CD4-positive, alpha-beta T cell treated with Interleukin-12 subunit alpha and Interleukin-12 subunit beta, for 1 hour (primary cell): Measurements from ENCODE around the gene MFRP.

Source experiments
- DNase-seq: peaks from one replicate; pipeline ENCODE4 v3.0.0-alpha.2; 2020

Gene MFRP

GRCh38 chr11:119316729-119317591 is 29.5 kb downstream of the MFRP start, which contains the start of gene MCAM:
Gene MCAM (minus strand): TSS chr11:119317130. CDS start chr11:119317101, 29 bp downstream.
- no peak for DNase-seq

GRCh38 chr11:119316016-119316728 is 30.3 kb downstream of the MFRP start:
- DNase-seq, result no peak

- peak; percentile 50 for DNase-seq
Measured at GRCh38 chr11:119315131-119316015, 31.1 kb downstream of the MFRP start.

GRCh38 chr11:119314726-119315125 is 31.8 kb downstream of the MFRP start:
- no peak for DNase-seq

- DNase-seq, result no peak
Measured at GRCh38 chr11:119310682-119311052, 35.8 kb downstream of the MFRP start.

- no peak for DNase-seq
Measured at GRCh38 chr11:119309953-119310681, 36.4 kb downstream of the MFRP start.

- no peak for DNase-seq
Measured at GRCh38 chr11:119309411-119309810, 37.1 kb downstream of the MFRP start.

GRCh38 chr11:119307974-119308373 is 38.5 kb downstream of the MFRP start:
- no peak for DNase-seq

- DNase-seq, result no peak
Measured at GRCh38 chr11:119307219-119307618, 39.3 kb downstream of the MFRP start.

- peak; percentile 26 for DNase-seq
Measured at GRCh38 chr11:119306373-119306890, 40.1 kb downstream of the MFRP start.

GRCh38 chr11:119305556-119306372 is 40.7 kb downstream of the MFRP start:
- no peak for DNase-seq

- no peak for DNase-seq
Measured at GRCh38 chr11:119303227-119303718, 43.2 kb downstream of the MFRP start.

- no peak for DNase-seq
Measured at GRCh38 chr11:119300198-119300964, 46.1 kb downstream of the MFRP start.

- no peak for DNase-seq
Measured at GRCh38 chr11:119299416-119299815, 47.1 kb downstream of the MFRP start.

GRCh38 chr11:119298726-119299125 is 47.8 kb downstream of the MFRP start:
- no peak for DNase-seq

GRCh38 chr11:119297938-119298337 is 48.6 kb downstream of the MFRP start:
- no peak for DNase-seq

GRCh38 chr11:119295178-119295577 is 51.3 kb downstream of the MFRP start:
- no peak for DNase-seq

GRCh38 chr11:119293461-119293860 is 53.0 kb downstream of the MFRP start:
- DNase-seq, result no peak

GRCh38 chr11:119290894-119291497 is 55.5 kb downstream of the MFRP start:
- DNase-seq, result no peak
